Neuronal stem cell (in vitro differentiated cells): ENCODE measurements around the gene PIP5K1C.

Experiments
- DNase-seq: peaks from one replicate; pipeline ENCODE4 v3.0.0-alpha.2; 2013; ENCODE audit warnings: low spot score
- H2AFZ ChIP-seq: one replicate; pipeline ENCODE4 v1.6.1; 2013; ENCODE audit warnings: mild to moderate bottlenecking, low read length, inconsistent platforms
- H2AK5ac ChIP-seq: 2 replicates; pipeline ENCODE4 v1.6.1; 2013; ENCODE audit warnings: low read depth, mild to moderate bottlenecking, inconsistent platforms, low read length, moderate library complexity, mixed read lengths
- H2BK120ac ChIP-seq: 2 replicates; pipeline ENCODE4 v1.6.1; 2013; ENCODE audit warnings: low read depth, mild to moderate bottlenecking, inconsistent platforms, low read length, moderate library complexity, mixed read lengths
- H2BK12ac ChIP-seq: one replicate; pipeline ENCODE4 v1.6.1; 2013; ENCODE audit warnings: low read length, inconsistent platforms
- H2BK15ac ChIP-seq: 2 replicates; pipeline ENCODE4 v1.6.1; 2013; ENCODE audit warnings: mild to moderate bottlenecking, low read length, inconsistent platforms, mixed read lengths
- H2BK5ac ChIP-seq: one replicate; pipeline ENCODE4 v1.6.1; 2013; ENCODE audit warnings: inconsistent platforms, mild to moderate bottlenecking, low read length, moderate library complexity
- H3K14ac ChIP-seq: one replicate; pipeline ENCODE4 v1.6.1; 2013; ENCODE audit warnings: low read length, inconsistent platforms
- H3K18ac ChIP-seq: 2 replicates; pipeline ENCODE4 v1.6.1; 2013; ENCODE audit warnings: low read length, inconsistent platforms
- H3K23ac ChIP-seq: 2 replicates; pipeline ENCODE4 v1.6.1; 2013; ENCODE audit warnings: low read depth, mild to moderate bottlenecking, mixed read lengths, low read length, inconsistent platforms; ENCODE audit not compliant: poor library complexity
- H3K27ac ChIP-seq: replicated peaks from 3 replicates; pipeline ENCODE4 v1.5.1; 2013; ENCODE audit warnings: low read length, inconsistent platforms
- H3K27me3 ChIP-seq, 3 experiments: 2 replicates each; pipeline ENCODE4 v1.6.1; 2013; ENCODE audit warnings: low read length in 3 of 3, mild to moderate bottlenecking in 2 of 3, inconsistent platforms in 1 of 3, low read depth in 1 of 3, mixed read lengths in 1 of 3, moderate library complexity in 1 of 3; ENCODE audit not compliant: control insufficient read depth in 3 of 3, insufficient read depth in 3 of 3
- H3K36me3 ChIP-seq, 2 donors: replicated peaks in 1 of 2; 2 replicates each; pipeline ENCODE4 v1.6.1; 2013; ENCODE audit warnings: low read length in 2 of 2; ENCODE audit not compliant: control insufficient read depth in 2 of 2, insufficient read depth in 2 of 2
- H3K4ac ChIP-seq: 2 replicates; pipeline ENCODE4 v1.6.1; 2013; ENCODE audit warnings: inconsistent platforms, mild to moderate bottlenecking, low read length, moderate library complexity
- H3K4me1 ChIP-seq, 2 donors: 1 replicate in 1 of 2; 2 replicates in 1 of 2; pipeline ENCODE4 v1.6.1; 2013; ENCODE audit warnings: low read length in 2 of 2, low read depth in 1 of 2; ENCODE audit not compliant: control insufficient read depth in 2 of 2, insufficient read depth in 1 of 2
- H3K4me2 ChIP-seq: one replicate; pipeline ENCODE4 v1.6.1; 2013; ENCODE audit warnings: mild to moderate bottlenecking, low read length, inconsistent platforms; ENCODE audit not compliant: insufficient read depth, poor library complexity, severe bottlenecking
- H3K4me3 ChIP-seq, 2 donors: 2 replicates each; pipeline ENCODE4 v1.5.1; 2013; ENCODE audit warnings: low read length in 2 of 2, mild to moderate bottlenecking in 2 of 2, inconsistent platforms in 1 of 2, moderate library complexity in 1 of 2
- H3K79me1 ChIP-seq: one replicate; pipeline ENCODE4 v1.6.1; 2013; ENCODE audit warnings: low read depth, mild to moderate bottlenecking, inconsistent platforms, low read length, moderate library complexity
- H3K9ac ChIP-seq: one replicate; pipeline ENCODE4 v1.6.1; 2013; ENCODE audit warnings: mild to moderate bottlenecking, low read depth, low read length, inconsistent platforms; ENCODE audit not compliant: poor library complexity
- H3K9me3 ChIP-seq, 2 donors: replicated peaks in 1 of 2; 2 replicates each; pipeline versions ENCODE3 to v1.6.1; 2013; ENCODE audit warnings: low read length in 2 of 2, mild to moderate bottlenecking in 2 of 2, inconsistent platforms in 1 of 2, low read depth in 1 of 2, mixed read lengths in 1 of 2, moderate library complexity in 1 of 2; ENCODE audit not compliant: control insufficient read depth in 2 of 2, insufficient read depth in 1 of 2
- H4K8ac ChIP-seq: one replicate; pipeline ENCODE4 v1.6.1; 2013; ENCODE audit warnings: low read depth, mild to moderate bottlenecking, inconsistent platforms, low read length, moderate library complexity
- H4K91ac ChIP-seq: one replicate; pipeline ENCODE4 v1.6.1; 2013; ENCODE audit warnings: low read length, low read depth, mild to moderate bottlenecking, inconsistent platforms; ENCODE audit not compliant: poor library complexity
- WGBS, 2 donors: extraction: QIAGEN DNeasy Blood & Tissue Kit; methylation state at CpG; one replicate each; pipeline ENCODE4 v1.1.7; 2013; ENCODE audit warnings: missing lambda C conversion rate in 2 of 2, mixed read lengths in 1 of 2; ENCODE audit not compliant: insufficient read length in 2 of 2, insufficient replicate concordance in 1 of 2; ENCODE audit errors: extremely low coverage in 2 of 2; 5-methylcytosine and 5-hydroxymethylcytosine counted together

PIP5K1C gene

GRCh38 chr19:3672993-3673392 is 27.3 kb downstream of the PIP5K1C start:
- H4K8ac ChIP-seq: no peak overlapping the region
- peak overlapping the region; percentile 47 for H3K14ac ChIP-seq
- no peak overlapping the region for H3K4me3 ChIP-seq
- H3K4ac ChIP-seq: no peak overlapping the region
- no peak overlapping the region for H2AFZ ChIP-seq
- no peaks in the 10 kb centered on the region for H3K9me3 ChIP-seq
- peak overlapping the region; percentile 48 for H3K18ac ChIP-seq
- no peak overlapping the region for H3K4me2 ChIP-seq
- no peak overlapping the region for H2BK15ac ChIP-seq
- no peak overlapping the region for H2BK12ac ChIP-seq
- no peaks in the 10 kb centered on the region for H3K36me3 ChIP-seq
- no peak overlapping the region for H3K27ac ChIP-seq
- H2AK5ac ChIP-seq: no peak overlapping the region
- peaks cover 29% of the 10 kb centered on the region for H3K79me1 ChIP-seq
- DNase-seq: no peak
- peak overlapping the region; percentile 68 for H3K23ac ChIP-seq
- no peak overlapping the region for H4K91ac ChIP-seq
- no peaks in the 10 kb centered on the region for H3K27me3 ChIP-seq
- H3K9ac ChIP-seq: peak overlapping the region; percentile 50
- H3K4me1 ChIP-seq: peaks cover 40 to 46% of the 10 kb centered on the region in 2 donors
- no CpG with 5 or more reads among the region's 13 CpGs for WGBS, 2 donors
- H2BK5ac ChIP-seq: no peak overlapping the region
- H2BK120ac ChIP-seq: no peak overlapping the region

- Histone ChIP-seq H3K9ac (no peak overlapping the region), H2BK12ac (peak overlapping the region; percentile 31), H3K18ac (peak overlapping the region; percentile 85), H3K14ac (no peak overlapping the region), H2BK15ac (no peak overlapping the region), H3K4me3 (no peak overlapping the region), H3K27me3 (no peaks in the 10 kb centered on the region), H2AFZ (no peak overlapping the region), H4K8ac (peak overlapping the region; percentile 86), H3K23ac (peak overlapping the region; percentile 75), H3K4me1 (peaks cover 40 to 47% of the 10 kb centered on the region in 2 donors), H2AK5ac (peak overlapping the region; percentile 97), H2BK5ac (no peak overlapping the region), H2BK120ac (no peak overlapping the region), H3K4me2 (no peak overlapping the region), H4K91ac (no peak overlapping the region), H3K79me1 (peaks cover 26% of the 10 kb centered on the region), H3K9me3 (no peaks in the 10 kb centered on the region), H3K36me3 (no peaks in the 10 kb centered on the region), H3K4ac (no peak overlapping the region), H3K27ac (no peak overlapping the region)
- no peak for DNase-seq
- WGBS, 2 donors: no CpG with 5 or more reads among the region's 8 CpGs
Measured at GRCh38 chr19:3672575-3672948, 27.7 kb downstream of the PIP5K1C start.

GRCh38 chr19:3671680-3672574 is 28.3 kb downstream of the PIP5K1C start:
- no peak for DNase-seq
- Histone ChIP-seq H4K91ac (no peak overlapping the region), H2AK5ac (peak overlapping the region; percentile 97), H2AFZ (no peak overlapping the region), H2BK12ac (no peak overlapping the region), H3K27ac (peak overlapping the region; percentile 43), H2BK15ac (no peak overlapping the region), H3K79me1 (peaks cover 29% of the 10 kb centered on the region), H4K8ac (peak overlapping the region; percentile 5), H3K27me3 (no peaks in the 10 kb centered on the region), H3K18ac (peak overlapping the region; percentile 91), H2BK5ac (no peak overlapping the region), H3K9ac (peak overlapping the region; percentile 66), H2BK120ac (no peak overlapping the region), H3K23ac (peak overlapping the region; percentile 97), H3K36me3 (peaks cover 0 to 2% of the 10 kb centered on the region in 2 donors), H3K4ac (no peak overlapping the region), H3K9me3 (no peaks in the 10 kb centered on the region), H3K4me2 (no peak overlapping the region), H3K4me1 (peaks cover 40 to 47% of the 10 kb centered on the region in 2 donors), H3K14ac (peak overlapping the region; percentile 75), H3K4me3 (no peak overlapping the region)
- WGBS, 2 donors: no CpG with 5 or more reads among the region's 40 CpGs
